Colonic mucosa (tissue), 4 donors: ENCODE measurements around the gene FMNL3. TPM values are rescaled to one million over a fixed set of nuclear protein-coding genes. Genes with fewer than 3 reads are reported as not detected.

ENCODE experiments used
- DNase-seq: peaks from one replicate; pipeline ENCODE4 v3.0.0-alpha.2; 2020
- H3K27ac ChIP-seq: fragments of 200-600 bp; one replicate; pipeline ENCODE4 v1.8.0; 2021
- H3K27me3 ChIP-seq: fragments of 200-600 bp; one replicate; pipeline ENCODE4 v1.8.0; 2021
- H3K36me3 ChIP-seq: fragments of 200-600 bp; one replicate; pipeline ENCODE4 v1.8.0; 2021
- H3K4me1 ChIP-seq: fragments of 200-600 bp; one replicate; pipeline ENCODE4 v1.8.0; 2021; ENCODE audit warnings: mild to moderate bottlenecking
- H3K4me3 ChIP-seq: fragments of 200-600 bp; one replicate; pipeline ENCODE4 v1.8.0; 2021
- H3K9ac ChIP-seq, 2 donors: one replicate each; pipeline ENCODE4 v1.7.0; 2013; ENCODE audit warnings: control low read depth in 2 of 2, low read depth in 2 of 2, low read length in 2 of 2
- H3K9me3 ChIP-seq: fragments of 200-600 bp; one replicate; pipeline ENCODE4 v1.8.0; 2021
- intact Hi-C: fragments of 100-400 bp; cut with DNase I; formaldehyde crosslinking; loops from one replicate; pipeline ENCODE4 v1.14.1; 2022
- total RNA-seq, 2 donors: library from RNA; stranded (reverse); fragmentation: NEBNext Ultra II Directional in 1 of 2; extraction: Animal tissue kit (Norgen Biotek cat#: 25700) in 1 of 2; gene quantifications; one replicate each; pipeline ENCODE4 v1.2.1, GENCODE V29; 2021
- TF ChIP-seq, protein P1 (sequence below): fragments of 200-600 bp; IDR thresholded peaks from one replicate; pipeline ENCODE4 v1.8.0; 2022; ENCODE audit warnings: antibody characterized with exemption, mild to moderate bottlenecking
- donor health status: healthy.
- donor health status: DM: no; HTN: no; CAD: no.
- donor health status: DM: no; HTN: no; CAD: no.

Gene FMNL3
- total RNA-seq, 2 donors from 2014 or later, result 3.0 to 5.0 TPM

DNA sequence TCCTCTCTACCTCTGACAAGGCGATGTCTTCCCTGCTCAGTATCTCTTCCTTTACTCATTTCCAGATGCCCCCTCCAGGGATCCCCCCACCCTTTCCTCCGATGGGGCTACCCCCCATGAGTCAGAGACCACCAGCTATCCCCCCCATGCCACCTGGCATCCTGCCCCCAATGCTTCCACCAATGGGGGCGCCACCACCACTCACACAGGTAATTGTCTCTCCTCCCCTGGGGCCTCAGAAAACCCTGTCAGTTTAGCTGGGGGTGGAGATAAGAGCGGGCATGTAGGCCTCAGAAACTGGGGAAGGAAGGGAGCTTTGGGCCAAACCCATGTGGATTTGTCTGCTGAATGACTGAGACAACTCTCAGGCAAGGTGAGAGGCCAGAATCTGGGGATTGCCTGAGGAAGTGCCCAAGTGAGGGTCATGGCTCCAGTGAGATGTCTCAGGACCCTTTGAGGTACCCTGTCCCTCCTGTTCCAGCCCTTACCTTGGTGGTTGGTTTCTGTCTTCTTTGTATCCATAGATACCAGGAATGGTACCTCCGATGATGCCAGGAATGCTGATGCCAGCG lies 75.8 kb downstream of the FMNL3 start:
- intact Hi-C loops, result no loop called here
- H3K27me3 ChIP-seq, result no peaks in the 10 kb centered on the region
- TF ChIP-seq, protein P1, sequence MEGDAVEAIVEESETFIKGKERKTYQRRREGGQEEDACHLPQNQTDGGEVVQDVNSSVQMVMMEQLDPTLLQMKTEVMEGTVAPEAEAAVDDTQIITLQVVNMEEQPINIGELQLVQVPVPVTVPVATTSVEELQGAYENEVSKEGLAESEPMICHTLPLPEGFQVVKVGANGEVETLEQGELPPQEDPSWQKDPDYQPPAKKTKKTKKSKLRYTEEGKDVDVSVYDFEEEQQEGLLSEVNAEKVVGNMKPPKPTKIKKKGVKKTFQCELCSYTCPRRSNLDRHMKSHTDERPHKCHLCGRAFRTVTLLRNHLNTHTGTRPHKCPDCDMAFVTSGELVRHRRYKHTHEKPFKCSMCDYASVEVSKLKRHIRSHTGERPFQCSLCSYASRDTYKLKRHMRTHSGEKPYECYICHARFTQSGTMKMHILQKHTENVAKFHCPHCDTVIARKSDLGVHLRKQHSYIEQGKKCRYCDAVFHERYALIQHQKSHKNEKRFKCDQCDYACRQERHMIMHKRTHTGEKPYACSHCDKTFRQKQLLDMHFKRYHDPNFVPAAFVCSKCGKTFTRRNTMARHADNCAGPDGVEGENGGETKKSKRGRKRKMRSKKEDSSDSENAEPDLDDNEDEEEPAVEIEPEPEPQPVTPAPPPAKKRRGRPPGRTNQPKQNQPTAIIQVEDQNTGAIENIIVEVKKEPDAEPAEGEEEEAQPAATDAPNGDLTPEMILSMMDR, result no peak
- H3K9ac ChIP-seq, result no peak overlapping the region
- DNase-seq, result peak; percentile 14
- H3K27ac ChIP-seq, result no peak overlapping the region
- H3K36me3 ChIP-seq, result no peaks in the 10 kb centered on the region
- no peaks in the 10 kb centered on the region for H3K9me3 ChIP-seq
- H3K4me1 ChIP-seq, result no peaks in the 10 kb centered on the region
- H3K4me3 ChIP-seq, result no peak overlapping the region

DNA sequence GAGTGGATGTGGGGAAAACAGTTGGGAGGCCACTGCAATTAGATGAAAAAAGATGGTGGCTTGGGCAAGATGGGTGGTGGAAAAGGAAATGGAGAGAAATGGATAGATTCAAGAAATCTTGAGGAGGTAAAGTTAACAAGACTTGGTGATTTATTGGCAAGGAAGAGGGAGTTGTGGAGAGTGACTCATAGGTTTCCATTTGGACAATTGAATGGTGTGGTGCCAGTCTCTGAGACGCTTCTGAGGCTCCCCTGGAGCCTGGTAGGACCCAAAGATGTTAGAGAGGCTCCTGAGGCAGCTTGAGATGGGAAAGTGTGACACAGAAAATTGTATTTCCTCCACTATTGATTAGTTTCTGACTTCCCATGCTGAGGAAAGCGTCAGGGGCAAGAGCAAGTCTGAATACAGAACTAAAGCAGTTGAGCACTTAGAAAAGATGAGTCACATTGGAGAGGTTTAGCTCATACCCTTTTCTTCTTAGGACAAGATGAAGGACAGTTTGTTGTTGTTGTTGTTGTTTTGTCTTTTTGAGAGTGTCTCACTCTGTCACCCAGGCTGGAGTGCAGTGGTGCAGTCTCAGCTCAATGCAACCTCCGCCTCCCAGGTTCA lies 79.3 kb downstream of the FMNL3 start:
- TF ChIP-seq, protein P1, result no peak

DNA sequence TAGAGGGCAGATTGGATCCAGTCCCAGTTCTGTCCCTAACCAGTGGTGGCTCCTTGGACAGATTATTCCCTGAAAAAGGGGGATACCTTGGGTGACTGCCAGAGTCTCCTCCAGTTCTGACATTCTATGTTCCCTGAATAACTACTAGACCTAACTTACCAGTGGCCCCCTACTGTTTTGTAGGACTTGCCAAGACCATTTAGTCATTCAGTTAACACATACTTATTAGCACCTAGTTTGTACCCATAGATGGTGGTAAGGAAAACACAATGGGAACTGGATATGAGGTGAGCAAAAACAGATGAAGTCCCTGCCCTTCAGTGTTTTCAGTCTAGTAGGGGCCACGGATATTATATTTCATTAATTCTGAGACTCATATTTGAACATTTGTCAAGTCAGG lies 80.4 kb downstream of the FMNL3 start:
- TF ChIP-seq, protein P1, result no peak
- intact Hi-C loops, result no loop called here
- H3K27ac ChIP-seq, result no peak overlapping the region
- no peaks in the 10 kb centered on the region for H3K27me3 ChIP-seq
- H3K4me3 ChIP-seq, result no peak overlapping the region
- H3K4me1 ChIP-seq, result peaks cover 4% of the 10 kb centered on the region
- peak; percentile 12 for DNase-seq
- no peak overlapping the region for H3K9ac ChIP-seq
- no peaks in the 10 kb centered on the region for H3K36me3 ChIP-seq
- no peaks in the 10 kb centered on the region for H3K9me3 ChIP-seq

More for the DNA sequence above, 79.3 kb downstream of the FMNL3 start:
- H3K9me3 ChIP-seq, result no peaks in the 10 kb centered on the region
- no peak overlapping the region for H3K4me3 ChIP-seq
- intact Hi-C loops, result no loop called here
- peak; percentile 4 for DNase-seq
- H3K27ac ChIP-seq, result no peak overlapping the region
- H3K27me3 ChIP-seq, result no peaks in the 10 kb centered on the region
- no peak overlapping the region for H3K9ac ChIP-seq
- no peaks in the 10 kb centered on the region for H3K36me3 ChIP-seq
- no peaks in the 10 kb centered on the region for H3K4me1 ChIP-seq

DNA sequence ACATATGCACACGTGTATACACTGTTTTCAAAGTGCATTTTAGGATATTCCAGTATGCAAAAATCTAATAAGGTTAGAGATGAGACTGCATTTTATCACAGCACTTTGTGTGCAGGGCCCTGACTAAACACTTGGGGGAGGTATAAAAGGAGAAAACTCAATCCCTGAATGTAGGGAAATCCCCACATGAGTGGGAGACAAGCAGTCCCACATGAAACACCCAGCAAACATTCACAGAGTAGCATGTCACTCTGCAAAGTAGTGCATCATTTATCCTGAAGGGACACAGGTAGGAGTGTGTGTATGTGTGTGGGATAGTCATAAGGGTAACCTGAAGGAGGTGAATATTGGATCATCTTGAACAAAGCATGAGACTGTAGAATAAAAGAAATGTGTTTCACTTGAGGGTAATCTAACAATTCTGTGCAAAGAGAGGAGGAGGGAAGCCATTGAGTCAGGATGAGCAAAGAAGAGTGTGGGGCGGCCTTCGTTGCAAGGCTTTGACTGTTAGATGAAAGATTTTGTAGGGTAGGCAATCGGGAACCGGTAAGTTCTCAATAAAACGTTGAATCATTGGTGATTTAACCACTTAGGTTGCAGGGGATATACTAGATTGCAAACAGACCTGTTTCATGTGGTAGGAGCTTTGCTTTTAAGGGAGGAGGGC lies 80.9 kb downstream of the FMNL3 start:
- intact Hi-C loops, result no loop called here
- H3K4me3 ChIP-seq, result no peak overlapping the region

DNA sequence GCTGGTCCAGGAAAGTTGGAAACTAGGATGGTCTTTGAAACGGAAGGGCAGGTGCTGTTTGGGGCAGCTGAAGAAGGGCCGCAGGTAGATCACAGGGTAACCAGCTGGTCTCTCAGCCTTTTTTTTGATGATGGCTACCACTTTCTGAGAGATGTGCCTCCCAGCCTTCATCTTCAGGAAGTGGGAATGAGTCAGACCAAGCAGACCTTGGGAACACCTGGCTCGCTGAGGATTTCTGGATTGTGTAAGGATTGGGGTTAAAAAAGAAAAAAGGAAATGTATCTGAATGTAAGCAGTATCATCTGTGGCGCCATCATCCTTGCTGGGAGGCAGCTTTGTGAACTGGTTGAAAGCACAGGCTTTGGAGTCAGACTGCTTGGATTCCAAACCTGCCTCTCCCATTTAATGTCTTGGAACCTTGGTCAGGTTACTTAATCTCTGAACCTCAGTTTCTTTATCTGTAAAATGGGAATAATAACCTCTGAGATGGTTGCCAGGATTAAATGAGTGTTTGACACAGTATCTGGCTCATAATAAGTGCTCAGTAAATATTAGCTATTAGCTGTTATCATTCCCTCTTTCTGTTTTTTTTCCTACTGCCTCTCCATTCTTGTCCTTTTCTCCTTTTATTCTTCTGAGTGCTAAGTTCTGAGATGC lies 82.2 kb downstream of the FMNL3 start:
- Histone ChIP-seq H3K4me1 (peaks cover 8% of the 10 kb centered on the region), H3K9me3 (no peaks in the 10 kb centered on the region), H3K36me3 (no peaks in the 10 kb centered on the region), H3K4me3 (no peak overlapping the region), H3K9ac (no peak overlapping the region), H3K27ac (no peak overlapping the region), H3K27me3 (no peaks in the 10 kb centered on the region)
- intact Hi-C loops, result no loop called here
- TF ChIP-seq, protein P1, result no peak
- DNase-seq, result no peak

More for the DNA sequence above, 80.9 kb downstream of the FMNL3 start:
- TF ChIP-seq, protein P1, result no peak
- no peak overlapping the region for H3K27ac ChIP-seq
- no peaks in the 10 kb centered on the region for H3K27me3 ChIP-seq
- DNase-seq, result peak; percentile 4
- no peak overlapping the region for H3K9ac ChIP-seq
- H3K4me1 ChIP-seq, result peaks cover 8% of the 10 kb centered on the region
- no peaks in the 10 kb centered on the region for H3K36me3 ChIP-seq
- no peaks in the 10 kb centered on the region for H3K9me3 ChIP-seq
